Measurements from ENCODE around the gene HSD17B12.
"Not testable (repeated sequence)": the region's sequence is repeated elsewhere in the genome, so short reads cannot be mapped to it uniquely, and the experiment has no call there.

The HSD17B12 gene

DNA sequence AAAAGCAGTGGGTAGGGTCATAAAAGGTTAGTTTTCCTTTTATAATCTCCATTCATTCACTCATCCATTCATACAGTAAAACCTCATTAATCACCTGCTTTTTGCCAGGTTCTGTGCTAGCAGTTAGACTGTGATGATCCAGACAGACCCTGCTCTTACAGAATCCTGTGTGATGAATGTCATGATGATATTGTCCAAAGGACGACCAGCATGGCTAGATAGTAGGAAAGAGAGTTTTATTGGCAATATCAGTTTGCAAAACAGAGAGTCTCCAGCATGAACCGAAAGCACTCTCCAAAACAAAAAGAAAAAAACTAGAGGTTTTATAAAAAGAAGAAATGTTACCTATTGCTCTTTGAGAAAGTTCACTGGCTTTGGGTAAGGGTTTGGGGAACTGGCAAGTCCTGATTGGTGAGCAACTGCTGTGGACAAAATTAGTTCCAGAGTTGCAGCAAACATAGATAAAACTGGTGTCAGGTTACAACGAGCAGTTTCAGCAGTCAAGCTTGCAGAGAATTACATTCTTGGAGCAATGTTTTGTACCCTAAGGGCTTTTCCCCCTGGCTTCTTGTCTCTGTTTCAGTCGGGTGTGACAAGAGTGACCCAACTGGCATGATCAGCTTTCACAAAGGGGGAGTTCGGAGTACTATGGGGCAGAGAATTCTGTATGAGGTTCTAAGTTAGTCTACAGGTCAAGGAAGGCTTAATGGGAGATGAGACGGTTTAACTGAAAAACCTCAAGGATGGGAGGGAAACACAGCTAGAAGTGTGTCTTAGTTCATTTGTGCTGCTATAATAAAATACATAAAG lies 58.3 kb downstream of the HSD17B12 start:
- DNase-seq (ENCODE audit: low read depth in 2 of 2, low spot score in 1 of 2), result no peak

DNA sequence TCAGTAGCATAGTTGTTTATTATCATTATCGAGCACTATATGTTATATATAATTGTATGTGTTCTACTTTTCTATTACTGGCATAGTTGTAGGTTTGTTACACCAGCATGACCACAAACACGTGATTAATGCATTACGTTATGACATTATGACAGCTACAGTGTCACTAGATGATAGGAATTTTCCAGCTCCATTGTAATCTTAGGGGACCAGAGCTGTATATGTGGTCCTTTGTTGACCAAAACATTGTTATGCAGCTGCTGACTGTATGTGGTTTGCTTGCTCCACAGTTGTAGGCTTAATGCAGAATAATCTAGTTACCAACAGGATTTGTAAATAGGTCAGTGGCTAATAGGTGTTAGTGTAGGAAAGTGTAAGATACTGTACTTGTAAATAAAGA lies 66.1 kb downstream of the HSD17B12 start:
- no peak for DNase-seq (ENCODE audit: low read depth in 2 of 2, low spot score in 1 of 2)

DNA sequence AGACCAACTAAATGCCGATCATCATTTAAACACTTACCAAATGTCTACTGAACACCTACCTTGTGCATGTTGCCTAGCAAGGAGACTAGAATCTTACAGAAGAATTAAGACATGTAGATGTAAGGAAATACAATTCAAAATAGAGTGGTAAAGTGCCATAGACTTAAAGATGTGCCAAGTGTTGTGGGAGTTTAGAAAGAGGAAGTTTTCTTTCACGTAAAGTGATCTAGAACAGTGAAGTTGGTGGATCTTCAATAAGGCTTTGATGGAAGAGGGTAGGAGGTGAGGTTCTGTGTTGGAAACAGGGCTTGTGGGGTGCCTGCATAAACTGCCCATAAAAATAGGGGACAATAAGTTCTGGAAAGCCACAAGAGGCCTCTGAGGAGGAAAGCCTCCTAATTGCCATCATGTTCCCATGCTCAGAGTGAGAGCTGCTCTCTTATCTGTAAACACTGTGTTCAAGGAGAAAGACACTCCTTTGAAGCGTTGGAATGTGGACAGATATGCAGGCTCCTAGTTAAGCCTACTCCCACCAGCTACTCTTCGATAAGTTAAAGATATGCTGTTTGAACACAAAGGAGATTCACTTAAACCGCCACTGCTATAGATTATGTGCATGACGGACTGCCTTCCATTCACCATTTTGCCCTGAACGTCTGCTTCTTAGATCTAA lies 66.7 kb downstream of the HSD17B12 start:
- DNase-seq (ENCODE audit: low read depth in 2 of 2, low spot score in 1 of 2), result no peak

DNA sequence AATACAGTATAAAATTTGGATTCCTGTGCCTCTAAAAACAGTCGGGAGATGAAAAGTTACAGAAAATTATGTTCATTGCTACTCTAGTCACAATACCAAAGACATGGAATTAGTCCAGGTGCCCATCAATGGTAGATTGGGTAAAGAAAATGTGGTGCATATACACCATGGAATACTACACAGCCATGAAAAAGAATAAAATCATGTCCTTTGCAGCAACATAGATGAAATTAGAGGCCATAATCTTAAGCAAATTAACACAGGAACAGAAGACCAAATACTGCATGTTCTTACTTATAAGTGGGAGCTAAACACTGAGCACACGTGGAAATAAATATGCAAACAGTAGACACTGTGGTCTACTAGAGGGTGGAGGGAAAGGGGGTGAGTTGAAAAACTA lies 67.6 kb downstream of the HSD17B12 start:
- DNase-seq (ENCODE audit: low read depth in 2 of 2, low spot score in 1 of 2), result no peak

DNA sequence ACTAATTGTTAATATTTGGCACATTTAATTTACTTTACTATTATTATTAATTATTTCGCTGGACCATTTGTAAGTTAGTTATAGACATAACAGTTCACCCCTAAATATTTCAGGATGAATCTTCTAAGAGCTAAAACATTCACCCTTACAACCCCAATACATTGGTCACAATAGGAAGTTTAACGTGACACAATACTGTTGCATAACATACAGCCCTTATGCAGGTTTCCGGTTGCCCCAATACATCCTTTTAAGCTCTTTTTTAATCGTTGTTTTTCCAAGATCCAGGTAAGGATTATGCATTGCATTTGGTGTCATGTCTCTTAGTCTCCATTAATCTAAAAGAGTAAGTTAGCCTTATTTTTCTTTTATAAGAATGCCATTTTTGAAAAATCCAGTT lies 71.2 kb downstream of the HSD17B12 start:
- DNase-seq (ENCODE audit: low read depth in 2 of 2, low spot score in 1 of 2), result no peak

DNA sequence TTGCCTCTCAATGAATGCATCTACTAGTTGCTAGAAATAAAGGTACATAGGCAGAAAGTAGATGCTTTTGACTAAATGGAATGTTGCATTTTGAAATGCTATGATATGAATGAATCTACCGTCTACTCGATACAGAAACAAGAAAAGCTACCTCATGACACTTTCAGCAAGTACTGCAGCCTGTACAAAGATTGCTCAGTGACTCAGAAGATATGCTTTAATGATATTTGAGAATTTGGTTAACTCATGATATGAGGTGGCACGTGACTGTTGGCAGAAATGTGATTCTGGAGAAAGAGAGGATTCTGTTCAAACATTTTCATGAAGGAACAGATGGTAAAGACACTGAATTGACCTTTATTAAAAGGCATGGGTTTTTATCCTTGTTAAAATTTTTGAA lies 76.0 kb downstream of the HSD17B12 start:
- DNase-seq (ENCODE audit: low read depth in 2 of 2, low spot score in 1 of 2), result no peak

DNA sequence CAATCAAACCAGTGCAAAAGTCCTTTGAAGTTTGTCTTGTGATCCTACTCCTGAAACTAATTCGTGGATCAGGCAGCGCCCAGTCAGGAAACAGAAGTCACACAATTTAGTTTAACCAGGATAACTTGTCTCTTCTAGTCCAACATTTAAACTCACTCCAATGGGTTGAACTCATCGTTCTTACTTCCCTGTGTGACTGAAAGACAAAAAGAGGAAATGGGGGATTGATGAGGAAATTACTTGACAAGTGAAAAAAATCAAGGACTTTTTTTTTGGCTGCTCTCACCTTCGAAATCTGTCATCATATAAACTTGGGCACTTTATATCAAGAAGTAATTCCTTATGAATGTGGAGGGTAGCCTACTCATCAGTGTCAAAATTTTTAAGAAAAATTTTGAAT lies 78.4 kb downstream of the HSD17B12 start:
- DNase-seq (ENCODE audit: low read depth in 2 of 2, low spot score in 1 of 2), result no peak

DNA sequence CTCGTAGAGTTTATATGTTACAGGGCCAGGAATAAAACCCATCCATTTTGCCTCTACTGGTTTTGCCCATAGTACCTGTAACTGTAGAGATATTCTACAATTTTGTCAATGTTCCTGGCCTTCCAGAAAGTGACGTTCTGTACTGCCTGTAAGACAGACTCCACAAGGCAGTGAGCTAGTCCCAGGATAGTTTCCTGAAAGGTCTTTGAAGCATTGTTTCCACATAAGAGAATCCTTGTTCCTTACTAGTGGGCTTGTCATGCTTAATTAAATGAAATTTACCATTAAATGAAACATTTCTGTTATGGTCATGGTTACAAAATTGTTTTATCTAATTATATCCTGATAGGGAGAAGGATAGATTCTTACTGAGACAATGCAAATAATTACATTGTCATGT lies 80.4 kb downstream of the HSD17B12 start:
- no peak for DNase-seq (ENCODE audit: low read depth in 2 of 2, low spot score in 1 of 2)

DNA sequence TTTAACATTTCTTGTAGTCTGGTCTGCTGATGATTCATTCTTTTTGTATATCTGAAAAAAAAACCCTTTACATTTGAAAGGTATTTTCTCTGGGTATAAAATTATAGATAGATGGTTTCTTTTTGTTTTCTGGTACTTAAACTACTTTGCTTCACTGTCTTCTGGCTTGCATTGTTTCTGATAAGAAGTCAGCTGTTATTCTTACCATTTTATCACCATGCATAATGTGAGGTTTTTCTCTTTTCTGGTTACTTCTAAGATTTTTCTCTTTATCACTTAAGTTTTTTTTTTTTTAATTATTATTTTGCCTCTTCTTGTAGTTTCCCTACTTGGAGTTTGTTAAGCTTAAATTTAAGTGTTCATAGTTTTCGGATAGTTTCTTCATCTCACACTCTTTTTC lies 84.7 kb downstream of the HSD17B12 start:
- no peak for DNase-seq (ENCODE audit: low read depth in 2 of 2, low spot score in 1 of 2)

DNA sequence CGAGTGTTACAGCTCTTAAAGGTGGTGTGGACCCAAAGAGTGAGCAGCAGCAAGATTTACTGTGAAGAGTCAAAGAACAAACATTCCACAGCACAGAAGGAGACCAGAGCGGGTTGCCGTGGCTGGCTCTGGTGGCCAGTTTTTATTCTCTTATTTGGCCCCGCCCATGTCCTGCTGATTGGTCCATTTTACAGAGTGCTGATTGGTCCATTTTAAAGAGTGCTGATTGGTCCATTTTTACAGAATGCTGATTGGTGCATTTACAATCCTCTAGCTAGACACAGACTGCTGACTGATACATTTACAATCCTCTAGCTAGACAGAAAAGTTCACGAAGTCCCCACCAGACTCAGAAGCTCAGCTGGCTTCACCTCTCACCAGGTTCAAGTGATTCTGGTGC lies 88.1 kb downstream of the HSD17B12 start:
- not testable (repeated sequence) for DNase-seq (ENCODE audit: low read depth in 2 of 2, low spot score in 1 of 2)

DNA sequence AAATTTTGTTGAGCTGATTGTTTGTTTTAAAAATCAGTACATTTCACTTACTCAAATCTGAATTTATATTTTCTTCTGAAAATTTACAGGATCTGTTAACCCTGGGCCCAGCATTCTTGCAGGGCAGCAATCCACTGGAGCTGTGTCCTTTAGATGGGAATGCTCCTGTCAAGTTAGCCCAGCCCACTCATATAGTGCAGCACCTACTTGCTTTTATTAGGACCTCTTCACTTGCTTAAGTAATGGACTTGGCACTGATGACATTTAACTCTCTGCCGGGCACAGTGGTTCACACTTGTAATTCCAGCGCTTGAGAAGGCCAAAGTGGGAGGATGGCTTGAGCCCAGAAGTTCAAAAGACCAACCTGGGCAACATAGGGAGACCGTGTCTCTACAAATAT lies 89.6 kb downstream of the HSD17B12 start:
- DNase-seq (ENCODE audit: low read depth in 2 of 2, low spot score in 1 of 2), result no peak

DNA sequence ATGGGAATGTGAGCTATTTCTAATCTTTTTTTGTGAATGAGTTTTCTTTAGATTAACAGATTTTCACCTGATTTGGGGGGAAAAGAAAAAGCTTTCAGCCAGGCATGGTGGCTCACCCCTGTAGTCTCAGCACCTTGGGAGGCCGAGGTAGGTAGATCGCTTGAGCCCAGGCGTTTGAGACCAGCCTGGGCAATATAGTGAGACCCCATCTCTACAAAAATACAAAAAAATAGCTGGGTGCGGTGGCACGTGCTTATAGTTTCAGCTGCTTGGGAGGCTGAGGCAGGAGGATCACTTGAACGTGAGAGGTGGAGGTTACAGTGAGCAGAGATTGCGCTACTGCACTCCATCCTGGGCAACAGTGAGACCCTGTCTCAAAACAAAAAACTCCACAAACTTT lies 92.2 kb downstream of the HSD17B12 start:
- no peak for DNase-seq (ENCODE audit: low read depth in 2 of 2, low spot score in 1 of 2)

DNA sequence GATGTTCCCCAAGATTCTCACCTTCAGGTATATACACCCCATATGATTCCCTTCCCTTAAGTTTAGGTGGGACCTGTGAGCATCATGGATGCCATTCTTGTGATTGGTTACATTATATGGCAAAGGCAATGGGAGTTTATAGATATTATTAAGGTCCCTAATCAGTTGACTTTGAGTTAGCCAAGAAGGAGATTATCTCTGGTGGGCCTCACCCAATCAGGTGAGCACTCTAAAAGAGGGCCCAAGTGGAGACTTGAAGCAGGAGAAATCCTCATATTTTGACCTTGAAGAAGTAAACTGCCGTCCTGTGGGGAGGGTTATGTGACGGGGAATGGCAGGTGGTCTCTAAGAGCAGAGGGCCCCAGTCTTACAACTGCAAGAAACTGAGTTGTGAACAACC lies 94.2 kb downstream of the HSD17B12 start:
- no peak for DNase-seq (ENCODE audit: low read depth in 2 of 2, low spot score in 1 of 2)

DNA sequence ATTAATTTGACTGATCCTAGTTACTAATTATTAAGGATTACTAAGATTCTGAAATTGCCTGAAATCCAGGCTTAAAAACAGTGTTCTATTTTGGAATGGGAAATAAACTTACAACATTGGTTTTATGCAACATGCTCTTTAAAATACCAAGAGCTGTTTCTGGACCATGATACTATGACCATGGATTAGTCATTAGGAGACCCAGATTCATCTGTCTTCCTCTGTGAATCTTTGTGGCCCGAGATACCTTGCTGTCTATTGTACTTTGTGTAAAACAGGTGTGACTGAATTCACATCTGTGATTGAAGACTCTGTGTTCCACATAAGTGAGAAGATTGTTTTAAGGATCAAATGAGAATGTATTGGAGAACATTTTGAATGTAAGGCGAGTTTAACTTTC lies 98.8 kb downstream of the HSD17B12 start:
- DNase-seq (ENCODE audit: low read depth in 2 of 2, low spot score in 1 of 2), result no peak

DNA sequence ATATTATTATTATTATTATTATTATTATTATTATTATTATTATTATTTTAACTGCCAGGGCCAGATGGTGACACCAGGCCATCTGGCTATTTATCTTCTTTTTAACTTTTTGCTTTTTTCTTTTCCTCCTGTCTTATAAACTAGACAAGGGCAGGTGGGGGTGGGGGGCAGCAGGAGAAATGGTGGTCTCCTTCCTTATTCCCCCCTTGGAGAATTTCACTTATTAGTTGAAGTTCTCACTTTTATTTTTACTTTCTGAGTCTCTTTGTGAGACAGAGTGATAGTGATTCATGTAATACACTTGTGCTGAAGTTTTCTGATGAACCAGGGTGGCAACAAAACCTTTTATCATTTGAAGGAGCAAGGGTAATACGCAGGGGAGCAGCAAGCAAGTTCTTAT lies 103.8 kb downstream of the HSD17B12 start:
- no peak for DNase-seq (ENCODE audit: low read depth in 2 of 2, low spot score in 1 of 2)

DNA sequence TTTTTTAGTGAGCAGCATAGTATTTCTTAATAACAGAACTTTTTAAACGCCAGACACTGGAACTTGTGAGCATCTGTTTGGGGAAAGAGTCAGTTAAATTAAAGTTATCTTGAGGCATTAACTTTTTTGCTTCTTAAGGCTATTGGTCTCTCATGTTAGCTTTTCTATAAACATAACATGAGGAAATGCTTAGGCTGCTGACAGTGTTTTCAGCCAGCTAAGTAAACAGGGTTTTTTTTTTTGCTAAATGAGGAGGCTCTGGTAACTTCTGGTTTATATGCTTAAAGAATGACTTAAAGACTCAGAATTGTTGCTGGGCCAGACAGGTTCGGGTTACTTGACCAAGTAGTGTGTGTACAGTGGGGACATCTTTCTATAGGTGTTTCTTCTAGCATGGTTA lies 104.3 kb downstream of the HSD17B12 start:
- no peak for DNase-seq (ENCODE audit: low read depth in 2 of 2, low spot score in 1 of 2)

DNA sequence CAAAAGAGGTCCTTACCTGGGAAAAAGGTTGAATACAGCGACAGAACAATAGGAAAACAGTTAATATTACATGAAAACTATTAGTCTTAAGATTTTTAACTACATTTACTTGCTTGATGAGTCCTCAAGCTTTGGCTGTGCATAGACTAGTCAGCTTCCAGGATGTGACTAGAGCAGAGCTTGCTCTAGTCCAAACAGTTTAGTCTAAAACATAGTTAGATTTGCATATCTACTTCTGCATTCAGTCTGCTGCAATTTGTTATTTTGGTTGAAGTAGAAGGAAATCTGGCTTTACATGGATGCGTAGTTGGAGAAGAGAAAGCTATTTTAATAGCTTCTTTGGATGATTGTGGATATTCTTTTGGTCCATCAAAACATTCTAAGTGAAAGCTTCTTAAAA lies 104.8 kb downstream of the HSD17B12 start:
- no peak for DNase-seq (ENCODE audit: low read depth in 2 of 2, low spot score in 1 of 2)

DNA sequence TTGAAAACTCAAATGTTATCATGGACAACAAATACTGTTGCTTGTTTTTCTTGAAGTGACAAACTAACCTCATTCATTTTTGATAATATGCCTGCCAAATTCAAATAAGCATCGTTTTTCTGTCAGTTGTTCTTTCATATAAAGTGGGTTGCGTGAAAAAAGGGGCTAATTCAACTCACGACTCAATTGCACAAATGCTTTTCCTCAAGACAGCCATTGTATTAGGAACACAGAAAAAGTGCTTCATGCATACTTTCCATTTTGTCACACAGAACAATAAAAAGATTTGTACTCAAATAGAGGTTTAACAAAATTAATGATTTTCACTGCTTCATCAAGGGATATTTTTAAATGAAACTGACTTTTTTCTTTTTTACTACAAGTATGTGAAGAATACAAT lies 105.5 kb downstream of the HSD17B12 start:
- no peak for DNase-seq (ENCODE audit: low read depth in 2 of 2, low spot score in 1 of 2)

DNA sequence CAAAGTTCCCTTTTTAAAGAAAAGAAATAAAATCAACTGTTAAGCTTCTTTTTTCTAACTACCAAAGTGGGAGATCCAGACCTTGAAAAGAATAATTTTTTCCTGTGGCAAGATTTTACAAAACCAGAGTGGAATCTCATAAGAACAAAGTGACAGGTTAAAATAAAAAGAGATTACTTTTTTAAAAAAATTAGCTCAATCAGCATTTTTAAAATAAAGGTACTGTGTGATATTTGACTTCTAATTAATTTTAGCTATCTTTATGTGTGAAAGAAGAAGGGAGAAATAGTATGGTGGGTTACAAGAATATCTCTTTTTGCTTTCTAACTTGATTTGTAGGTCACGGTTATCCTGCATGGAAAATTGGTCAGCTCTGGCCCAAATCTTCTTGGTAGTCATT lies 107.3 kb downstream of the HSD17B12 start:
- DNase-seq (ENCODE audit: low read depth in 2 of 2, low spot score in 1 of 2), result no peak

DNA sequence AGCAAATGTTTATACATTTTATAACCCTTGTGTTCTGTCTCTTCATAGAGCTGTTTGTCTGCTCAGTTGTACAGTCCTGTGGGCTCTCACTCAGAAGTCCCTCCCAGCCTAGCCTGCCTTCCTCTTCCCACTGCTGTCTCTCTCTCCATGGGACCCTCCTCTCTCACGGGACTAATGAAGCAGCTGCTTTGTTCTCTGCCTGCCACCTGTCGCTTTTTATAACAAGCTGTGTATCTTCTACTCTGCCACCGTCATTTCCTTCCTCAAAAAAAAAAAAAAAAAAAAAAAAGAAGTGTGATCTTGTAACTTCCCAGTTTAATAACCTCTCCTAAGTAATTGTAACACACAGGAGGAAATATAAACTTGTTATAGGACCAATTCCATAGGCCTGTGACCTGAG lies 107.9 kb downstream of the HSD17B12 start:
- DNase-seq (ENCODE audit: low read depth in 2 of 2, low spot score in 1 of 2), result no peak

DNA sequence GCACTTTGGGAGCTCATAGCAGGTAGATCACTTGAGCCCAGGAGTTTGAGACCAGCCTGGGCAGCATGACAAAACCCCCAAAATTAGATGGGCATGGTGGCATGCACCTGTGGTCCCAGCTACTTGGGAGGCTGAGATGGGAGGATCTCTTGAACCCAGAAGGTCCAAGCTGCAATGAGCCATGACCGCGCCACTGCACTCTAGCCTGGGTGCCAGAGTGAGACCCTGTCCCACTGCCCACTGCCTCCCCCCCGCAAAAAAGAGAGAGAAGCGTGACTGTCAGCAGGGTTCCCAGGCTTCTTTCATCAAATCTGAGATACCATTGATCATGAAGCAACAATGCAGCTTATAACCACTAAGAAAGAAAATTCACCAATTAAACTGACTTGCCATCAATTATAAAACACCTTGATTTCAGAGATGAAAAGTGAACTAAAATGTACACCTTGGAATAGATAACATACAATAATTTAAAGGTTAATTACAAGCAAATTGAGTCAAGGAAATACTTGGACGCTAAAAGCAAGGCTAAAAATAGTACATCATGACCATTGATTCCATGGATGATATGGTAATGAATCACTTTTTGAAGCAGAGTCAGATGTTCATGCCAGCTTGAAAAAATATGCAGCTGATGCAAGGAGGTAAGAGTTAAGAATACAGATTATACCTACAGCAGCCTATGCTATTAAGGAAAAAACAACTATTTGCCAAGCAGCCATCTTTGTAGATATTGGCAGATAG lies 109.3 kb downstream of the HSD17B12 start:
- no peak for DNase-seq (ENCODE audit: low read depth in 2 of 2, low spot score in 1 of 2)

DNA sequence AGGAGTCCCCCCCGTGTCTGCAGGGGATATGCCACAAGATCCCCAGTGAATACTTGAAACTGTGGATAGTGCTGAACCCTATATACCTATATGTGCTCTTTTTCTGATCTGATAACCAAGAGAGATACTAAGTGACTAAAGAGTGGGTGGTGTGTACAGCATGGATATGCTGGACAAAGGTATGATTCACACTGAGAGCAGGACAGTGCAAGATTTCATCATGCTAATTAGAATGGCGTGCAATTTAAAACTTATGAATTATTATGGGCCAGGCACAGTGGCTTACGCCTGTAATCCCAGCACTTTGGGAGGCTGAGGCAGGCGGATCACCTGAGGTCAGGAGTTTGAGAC lies 109.9 kb downstream of the HSD17B12 start:
- DNase-seq (ENCODE audit: low read depth in 2 of 2, low spot score in 1 of 2), result no peak

Data from stimulated activated CD8-positive, alpha-beta memory T cell treated with anti-CD3 and anti-CD28 coated beads, Interleukin-4, amount 100 ng/mL, for 1 hour (primary cell).